D721Med (cell line): ENCODE data around the gene MET.

Experiments used
- DNase-seq: peaks from one replicate; pipeline ENCODE4 v3.0.0; 2011; ENCODE audit warnings: low spot score; ENCODE audit not compliant: insufficient read length
- FAIRE-seq: peaks from 2 replicates; lab custom pipeline; 2011; peaks lifted over from hg19 to GRCh38; lab: Jason Lieb, UNC
- CTCF ChIP-seq: IDR thresholded peaks from 2 replicates; pipeline ENCODE4 v1.5.1; 2012; ENCODE audit warnings: mild to moderate bottlenecking, control low read depth; ENCODE audit not compliant: insufficient read depth; ENCODE audit errors: missing control alignments

Gene MET

GRCh38 chr7:116788572-116789197 is 116.7 kb downstream of the MET start:
- no peak for DNase-seq
- no peak for TF ChIP-seq CTCF
- FAIRE-seq, result no peak

DNA sequence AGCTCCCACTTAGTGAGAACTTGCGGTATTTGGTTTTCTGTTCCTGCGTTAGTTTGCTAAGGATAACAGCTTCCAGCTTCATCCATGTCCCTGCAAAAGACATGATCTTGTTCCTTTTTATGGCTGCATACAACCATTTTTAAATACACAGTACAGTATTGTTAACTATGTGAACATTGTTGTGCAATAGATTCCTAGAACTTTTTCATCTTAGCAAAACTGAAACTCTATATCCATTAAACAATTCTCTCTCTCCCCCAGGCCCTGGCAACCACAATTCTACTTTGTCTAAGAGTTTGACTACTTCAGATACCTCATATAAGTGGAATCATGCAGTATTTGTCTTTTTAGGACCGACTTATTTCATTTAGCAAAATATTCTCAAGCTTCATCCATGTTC is 118.0 kb downstream of the MET start:
- DNase-seq (no peak), FAIRE-seq (no peak)
- TF ChIP-seq CTCF, result no peak

- no peak for TF ChIP-seq CTCF
- FAIRE-seq (no peak), DNase-seq (no peak)
These were observed 120.8 kb downstream of the MET start for GRCh38 chr7:116792813-116793212.

- no peak for TF ChIP-seq CTCF
- no peak for FAIRE-seq
- DNase-seq, result no peak
These were observed 121.9 kb downstream of the MET start for GRCh38 chr7:116793795-116794340.

- FAIRE-seq (no peak), DNase-seq (no peak)
- no peak for TF ChIP-seq CTCF
These were observed 124.5 kb downstream of the MET start for GRCh38 chr7:116796471-116796870.

GRCh38 chr7:116797612-116798011 is 125.6 kb downstream of the MET start:
- DNase-seq (no peak), FAIRE-seq (no peak)
- no peak for TF ChIP-seq CTCF

DNA sequence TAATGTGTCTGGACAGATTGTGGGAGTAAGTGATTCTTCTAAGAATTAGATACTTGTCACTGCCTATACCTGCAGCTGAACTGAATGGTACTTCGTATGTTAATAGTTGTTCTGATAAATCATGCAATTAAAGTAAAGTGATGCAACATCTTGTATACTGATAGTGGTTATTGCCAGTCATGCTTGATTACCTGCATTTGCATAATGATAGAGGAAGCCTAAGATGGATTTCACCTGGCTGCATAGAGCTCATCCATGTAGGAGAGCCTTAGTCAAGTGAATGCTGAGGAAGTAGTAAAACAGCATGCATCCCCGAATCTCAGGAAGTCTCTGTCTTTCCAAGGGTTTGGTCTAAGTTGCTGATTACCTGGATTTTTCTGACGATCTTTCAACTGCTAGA is 126.2 kb downstream of the MET start:
- TF ChIP-seq CTCF, result no peak
- FAIRE-seq (no peak), DNase-seq (no peak)
